RWPE2 (cell line): ENCODE results near the gene UBE2O.

ENCODE experiments used
- ATAC-seq: fragments of 200-7000 bp; cut with Tn5 transposase; 3 replicates; pipeline ENCODE4 v1.9.1; 2021; ENCODE audit warnings: low read depth
- DNase-seq: peaks from one replicate; pipeline ENCODE4 v3.0.0-alpha.2; 2020; ENCODE audit warnings: low spot score
- H3K27ac ChIP-seq: fragments of 450-650 bp; 2 replicates; pipeline ENCODE4 v1.5.1; 2017; ENCODE audit warnings: mild to moderate bottlenecking; ENCODE audit not compliant: poor library complexity, severe bottlenecking
- H3K27me3 ChIP-seq: fragments of 250-450 bp; sonication (Bioruptor Pico); 2 replicates; pipeline ENCODE4 v1.5.1; 2021; ENCODE audit warnings: mild to moderate bottlenecking, moderate library complexity; ENCODE audit not compliant: insufficient read depth, poor library complexity, severe bottlenecking
- H3K36me3 ChIP-seq: fragments of 250-450 bp; sonication (Bioruptor Pico); 2 replicates; pipeline ENCODE4 v1.5.1; 2020; ENCODE audit warnings: low read depth, mild to moderate bottlenecking, moderate library complexity
- H3K4me1 ChIP-seq: fragments of 250-450 bp; sonication (Bioruptor Pico); 2 replicates; pipeline ENCODE4 v1.5.1; 2021; ENCODE audit warnings: mild to moderate bottlenecking, moderate library complexity; ENCODE audit not compliant: insufficient read depth, poor library complexity, severe bottlenecking
- H3K4me3 ChIP-seq: fragments of 250-450 bp; sonication (Bioruptor Pico); 2 replicates; pipeline ENCODE4 v1.5.1; 2021; ENCODE audit warnings: mild to moderate bottlenecking, moderate library complexity; ENCODE audit not compliant: severe bottlenecking
- H3K9me3 ChIP-seq: fragments of 250-450 bp; sonication (Bioruptor Pico); 2 replicates; pipeline ENCODE4 v1.5.1; 2021; ENCODE audit warnings: mild to moderate bottlenecking, moderate library complexity; ENCODE audit not compliant: severe bottlenecking
- TF ChIP-seq, protein P1 (sequence below): fragments of 450-650 bp; IDR thresholded peaks from one replicate; pipeline ENCODE4 v1.5.1; 2017; ENCODE audit warnings: mild to moderate bottlenecking, moderate library complexity; ENCODE audit not compliant: poor library complexity, severe bottlenecking

The UBE2O gene

GRCh38 chr17:76407509-76407908 is 45.4 kb downstream of the UBE2O start:
- DNase-seq (no peak), ATAC-seq (no peak)
- Histone ChIP-seq H3K9me3 (no peaks in the 10 kb centered on the region), H3K4me3 (no peak overlapping the region), H3K27me3 (no peaks in the 10 kb centered on the region), H3K27ac (no peak overlapping the region), H3K36me3 (peaks cover 26% of the 10 kb centered on the region), H3K4me1 (no peaks in the 10 kb centered on the region)
- TF ChIP-seq, protein P1, sequence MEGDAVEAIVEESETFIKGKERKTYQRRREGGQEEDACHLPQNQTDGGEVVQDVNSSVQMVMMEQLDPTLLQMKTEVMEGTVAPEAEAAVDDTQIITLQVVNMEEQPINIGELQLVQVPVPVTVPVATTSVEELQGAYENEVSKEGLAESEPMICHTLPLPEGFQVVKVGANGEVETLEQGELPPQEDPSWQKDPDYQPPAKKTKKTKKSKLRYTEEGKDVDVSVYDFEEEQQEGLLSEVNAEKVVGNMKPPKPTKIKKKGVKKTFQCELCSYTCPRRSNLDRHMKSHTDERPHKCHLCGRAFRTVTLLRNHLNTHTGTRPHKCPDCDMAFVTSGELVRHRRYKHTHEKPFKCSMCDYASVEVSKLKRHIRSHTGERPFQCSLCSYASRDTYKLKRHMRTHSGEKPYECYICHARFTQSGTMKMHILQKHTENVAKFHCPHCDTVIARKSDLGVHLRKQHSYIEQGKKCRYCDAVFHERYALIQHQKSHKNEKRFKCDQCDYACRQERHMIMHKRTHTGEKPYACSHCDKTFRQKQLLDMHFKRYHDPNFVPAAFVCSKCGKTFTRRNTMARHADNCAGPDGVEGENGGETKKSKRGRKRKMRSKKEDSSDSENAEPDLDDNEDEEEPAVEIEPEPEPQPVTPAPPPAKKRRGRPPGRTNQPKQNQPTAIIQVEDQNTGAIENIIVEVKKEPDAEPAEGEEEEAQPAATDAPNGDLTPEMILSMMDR, result no peak

DNA sequence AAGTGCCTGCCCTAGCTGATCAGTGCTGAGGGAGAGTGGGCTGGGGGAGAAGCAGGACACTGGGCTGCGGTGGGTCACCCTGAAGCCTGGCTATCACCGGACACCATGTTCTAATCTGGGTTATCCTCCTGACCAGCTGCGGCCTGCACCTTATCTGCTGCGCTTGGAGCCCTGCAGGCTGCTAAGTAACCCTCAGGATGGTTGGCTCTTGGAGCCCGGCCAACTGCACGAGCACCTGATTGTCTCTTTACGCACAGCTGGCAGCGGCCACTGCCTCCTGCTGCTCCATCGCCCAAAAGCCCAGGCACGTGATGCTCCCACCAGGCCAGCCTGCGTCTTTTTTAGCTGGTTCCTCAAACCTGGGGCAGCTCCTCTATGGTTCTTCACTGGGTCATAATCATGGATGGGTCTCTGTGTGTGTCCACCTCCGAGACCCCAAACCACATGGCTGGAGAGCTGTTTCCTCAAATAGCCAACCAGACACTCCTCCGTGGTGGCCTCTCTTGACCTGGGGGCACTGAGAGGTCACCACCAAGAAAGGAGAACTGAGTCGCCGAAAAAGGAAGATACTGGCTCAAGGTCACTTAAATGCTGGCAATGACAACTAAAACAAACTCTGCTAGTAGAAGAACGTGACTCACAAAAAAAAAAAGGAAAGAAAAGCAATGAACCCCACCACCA is 46.8 kb downstream of the UBE2O start:
- Histone ChIP-seq H3K4me1 (no peaks in the 10 kb centered on the region), H3K36me3 (peaks cover 37% of the 10 kb centered on the region), H3K9me3 (no peaks in the 10 kb centered on the region), H3K4me3 (no peak overlapping the region), H3K27ac (no peak overlapping the region), H3K27me3 (no peaks in the 10 kb centered on the region)
- TF ChIP-seq, protein P1, result no peak
- no peak for ATAC-seq
- no peak for DNase-seq

DNA sequence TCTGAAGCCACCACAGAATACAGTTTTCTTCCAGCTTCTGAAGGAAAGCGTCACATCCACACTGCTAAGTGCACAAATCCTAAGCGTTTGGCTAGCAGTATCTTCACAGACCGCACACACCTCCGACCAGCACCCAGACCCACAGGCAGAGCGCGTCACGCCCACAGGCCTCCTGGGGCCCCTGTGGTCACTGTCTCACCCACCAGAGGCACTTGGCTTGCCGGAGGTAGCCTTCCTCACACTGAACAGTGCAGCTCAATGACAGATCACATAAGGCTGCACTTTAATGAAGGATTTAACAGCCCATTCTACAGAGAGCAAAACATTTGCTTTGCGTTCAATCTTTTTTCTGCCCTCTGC is 47.4 kb downstream of the UBE2O start:
- Histone ChIP-seq H3K27me3 (no peaks in the 10 kb centered on the region), H3K27ac (no peak overlapping the region)

DNA sequence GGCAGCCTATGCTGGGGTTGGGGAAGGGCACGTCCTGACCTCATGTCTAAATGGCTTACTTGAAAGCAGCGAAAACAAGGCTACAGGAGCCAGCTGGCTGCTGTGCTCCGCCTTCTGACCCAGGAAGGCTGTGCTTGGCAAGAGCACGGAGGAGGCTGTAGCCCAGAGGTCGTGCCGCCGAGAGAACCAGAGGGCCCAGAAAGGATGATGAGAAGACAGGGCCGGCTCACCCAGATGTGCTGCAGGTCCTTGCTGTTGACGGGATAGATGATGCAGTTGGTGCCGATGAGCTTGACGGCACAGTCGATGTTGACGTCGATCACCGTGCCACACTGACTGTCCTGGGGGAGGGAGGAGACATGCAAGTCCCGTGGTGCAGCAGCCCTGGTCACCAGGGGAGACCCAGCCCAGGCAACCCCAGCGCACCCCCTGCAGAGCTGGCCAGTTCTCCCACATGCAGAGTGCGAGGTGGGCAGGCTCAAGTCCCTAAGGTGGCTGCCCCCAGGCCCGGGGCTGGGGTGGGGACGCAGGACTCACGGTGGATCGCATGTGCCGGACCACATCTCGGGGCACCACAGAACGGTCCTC is 47.9 kb downstream of the UBE2O start:
- H3K4me1 ChIP-seq, result no peaks in the 10 kb centered on the region
- no peaks in the 10 kb centered on the region for H3K27me3 ChIP-seq
- H3K27ac ChIP-seq, result no peak overlapping the region
- no peak for ATAC-seq
- DNase-seq, result no peak
- H3K9me3 ChIP-seq, result no peaks in the 10 kb centered on the region
- TF ChIP-seq, protein P1, result no peak
- H3K4me3 ChIP-seq, result no peak overlapping the region
- peaks cover 45% of the 10 kb centered on the region for H3K36me3 ChIP-seq

More for the DNA sequence above, 47.4 kb downstream of the UBE2O start:
- TF ChIP-seq, protein P1, result no peak
- peaks cover 41% of the 10 kb centered on the region for H3K36me3 ChIP-seq
- H3K4me1 ChIP-seq, result no peaks in the 10 kb centered on the region
- no peaks in the 10 kb centered on the region for H3K9me3 ChIP-seq
- H3K4me3 ChIP-seq, result no peak overlapping the region
- DNase-seq (no peak), ATAC-seq (no peak)

GRCh38 chr17:76404256-76404655 is 48.7 kb downstream of the UBE2O start:
- Histone ChIP-seq H3K9me3 (no peaks in the 10 kb centered on the region), H3K4me3 (no peak overlapping the region), H3K27ac (no peak overlapping the region), H3K36me3 (peaks cover 48% of the 10 kb centered on the region), H3K4me1 (no peaks in the 10 kb centered on the region), H3K27me3 (no peaks in the 10 kb centered on the region)
- DNase-seq (no peak), ATAC-seq (no peak)
- TF ChIP-seq, protein P1, result no peak
